Activated CD4-positive, alpha-beta T cell treated with anti-CD3 and anti-CD28 coated beads, Interleukin-10, Interleukin-2, amounts not matched to agents 100 ng/mL and 50 ng/mL, durations not matched to agents 16 hours and 8 hours (primary cell): ENCODE measurements around the gene EFCAB3.
"Not testable (repeated sequence)": the region's sequence is repeated elsewhere in the genome, so short reads cannot be mapped to it uniquely, and the experiment has no call there.

ENCODE experiments used
- DNase-seq: peaks from one replicate; pipeline ENCODE4 v3.0.0-alpha.2; 2020

Gene EFCAB3

DNA sequence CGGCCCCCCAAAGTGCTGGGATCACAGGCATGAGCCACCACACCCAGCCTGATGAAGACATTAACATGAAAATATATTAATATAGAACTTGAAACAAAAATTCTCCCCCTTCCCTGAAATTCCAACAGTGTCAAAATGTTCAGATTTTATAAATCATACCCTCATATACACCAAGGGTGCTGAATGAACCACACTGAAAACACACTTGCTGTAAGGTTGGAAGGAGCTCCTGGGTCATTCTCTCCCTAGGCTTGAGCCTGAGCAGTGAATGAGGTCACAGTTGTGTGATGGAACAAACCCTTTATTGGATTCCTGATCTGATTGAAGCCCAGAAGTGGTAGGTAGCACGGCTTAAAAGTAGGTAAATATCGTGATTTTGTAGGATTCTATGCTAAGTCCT is at the start of gene EFCAB3:
Gene EFCAB3 (plus strand): TSS at position 301 of the 400 bp plus-strand sequence. CDS start 2,427 bp downstream, outside the sequence.
- DNase-seq = no peak

DNA sequence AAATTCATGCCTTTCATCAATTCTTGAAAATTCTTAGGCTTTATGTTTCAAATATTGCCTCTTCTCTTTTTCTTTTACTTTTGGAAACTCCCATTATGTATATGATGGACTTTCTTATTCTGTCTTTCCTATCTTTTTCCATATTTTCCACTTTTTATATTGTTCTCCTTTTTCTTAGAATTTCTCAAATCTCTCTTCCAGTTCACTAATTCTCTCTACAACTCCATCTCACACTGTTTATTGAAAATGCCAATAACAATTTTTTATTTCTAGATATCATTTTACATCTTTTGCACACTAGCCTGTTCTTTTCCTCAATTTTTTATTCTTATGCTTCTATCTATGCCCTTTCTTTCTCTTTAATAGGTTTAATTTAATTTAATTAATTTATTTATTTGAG is 43.8 kb upstream of the EFCAB3 start:
- DNase-seq = no peak

DNA sequence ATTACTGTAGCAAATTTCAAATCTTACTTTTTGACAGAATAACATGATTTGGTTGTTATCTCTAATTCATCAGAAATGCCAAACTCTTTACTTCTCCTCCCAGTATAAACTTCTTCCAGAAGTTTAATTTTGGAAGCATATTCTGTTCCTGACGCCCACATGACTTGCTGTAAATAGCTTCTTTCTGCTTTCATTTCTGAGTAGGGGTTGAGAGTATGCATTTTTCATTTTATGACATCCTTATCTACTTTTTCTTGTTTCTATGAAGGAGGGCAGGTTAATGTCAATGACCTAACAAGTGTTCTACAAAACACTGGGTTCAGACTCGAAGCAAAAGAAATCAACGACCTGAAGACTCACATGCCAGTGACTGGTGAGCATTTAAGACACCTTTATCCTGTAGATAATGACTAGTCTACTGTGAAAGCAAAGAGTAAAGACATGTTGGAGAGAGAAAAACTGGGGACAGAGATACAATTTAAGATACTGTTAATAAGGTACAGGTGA is 36.5 kb upstream of the EFCAB3 start:
- DNase-seq = no peak

DNA sequence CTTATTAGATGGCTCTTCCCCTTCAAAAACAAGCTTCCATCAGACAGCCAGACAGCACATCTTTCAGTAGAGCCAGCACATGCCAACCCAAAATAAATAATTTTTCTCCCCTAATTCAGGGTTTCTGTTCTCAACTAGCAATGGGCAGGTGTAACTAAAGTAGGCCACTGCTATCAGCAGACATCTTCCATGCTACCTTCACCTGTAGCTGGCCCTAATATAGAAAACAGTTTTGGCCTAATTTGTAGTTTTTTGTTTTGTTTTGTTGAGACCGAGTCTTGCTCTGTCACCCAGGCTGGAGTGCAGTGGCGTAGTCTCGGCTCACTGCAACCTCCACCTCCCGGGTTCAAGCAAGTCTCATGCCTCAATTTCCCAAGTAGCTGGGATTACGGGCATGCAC is 29.2 kb upstream of the EFCAB3 start:
- no peak for DNase-seq

DNA sequence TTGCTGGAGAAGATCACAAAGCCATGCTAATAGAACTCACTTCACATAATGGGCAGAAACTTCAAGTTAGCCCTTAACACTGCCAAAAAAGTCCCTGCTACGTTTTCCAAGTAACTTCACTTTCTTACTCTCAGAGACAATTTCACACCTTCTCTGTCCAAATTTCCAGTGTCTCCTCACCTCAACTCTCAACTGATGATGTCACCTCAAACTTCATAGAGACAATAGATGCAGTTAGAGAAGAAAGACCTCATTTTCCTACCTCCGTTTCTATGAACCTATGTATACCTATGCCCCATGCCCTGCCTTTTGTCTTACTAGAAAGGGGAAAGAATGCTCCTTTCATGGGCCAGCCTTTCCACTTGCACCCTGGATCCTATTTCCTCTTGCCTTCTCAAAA is 14.2 kb upstream of the EFCAB3 start:
- no peak for DNase-seq

DNA sequence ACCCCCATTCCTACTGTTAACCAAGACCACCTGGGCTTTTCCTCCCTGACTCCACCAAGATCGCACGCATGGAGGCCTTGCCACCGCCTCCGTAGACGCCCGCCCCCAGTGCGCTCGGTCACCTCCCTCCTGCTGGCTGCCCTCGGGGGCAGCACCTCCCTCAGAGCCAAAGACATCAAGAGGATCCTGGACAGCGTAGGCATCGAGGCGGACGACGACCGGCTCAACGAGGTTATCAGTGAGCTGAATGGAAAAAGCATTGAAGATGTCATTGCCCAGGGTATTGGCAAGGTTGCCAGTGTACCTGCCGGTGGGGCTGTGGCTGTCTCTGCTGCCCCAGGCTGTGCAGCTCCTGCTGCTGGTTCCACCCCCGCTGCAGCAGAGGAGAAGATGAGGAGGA is 1.2 kb downstream of the EFCAB3 start:
- no peak for DNase-seq

DNA sequence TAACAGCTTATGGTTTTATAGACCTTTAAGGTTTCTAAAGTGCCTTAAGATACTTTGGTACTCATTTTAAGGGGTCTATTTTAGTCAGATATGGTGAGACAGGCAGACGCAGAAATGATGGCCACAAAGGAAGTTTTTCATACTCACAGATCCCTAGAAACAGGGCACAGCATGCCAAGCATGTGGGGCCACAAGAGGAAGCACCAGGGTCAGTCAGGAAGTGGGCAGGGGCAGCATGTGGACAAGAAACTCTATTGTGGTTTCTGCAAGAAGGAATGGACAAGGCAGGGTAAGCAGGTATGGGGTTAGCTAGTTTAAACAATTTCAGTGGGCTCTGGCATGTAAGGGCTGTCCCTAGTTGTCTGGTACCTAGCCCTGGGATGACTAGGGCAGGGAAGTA is 8.5 kb downstream of the EFCAB3 start:
- DNase-seq = no peak

DNA sequence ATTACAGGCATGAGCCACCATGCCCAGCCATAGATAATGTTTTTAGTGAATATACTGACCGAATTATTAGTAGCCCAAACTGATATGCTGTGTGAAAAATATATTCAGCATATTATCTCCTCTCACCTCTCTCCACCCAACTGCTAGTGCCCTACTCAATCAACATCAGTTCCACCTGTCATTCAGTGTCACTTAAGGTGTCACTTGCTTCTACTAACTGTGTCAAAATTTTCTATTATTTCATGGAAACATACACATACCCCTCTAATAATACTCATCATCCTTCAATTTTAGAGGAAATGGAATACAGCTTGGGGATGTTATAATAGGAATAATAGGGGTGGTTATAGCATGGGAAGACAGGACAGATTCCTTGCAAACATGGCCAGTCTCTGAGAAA is 12.6 kb downstream of the EFCAB3 start:
- DNase-seq = no peak

DNA sequence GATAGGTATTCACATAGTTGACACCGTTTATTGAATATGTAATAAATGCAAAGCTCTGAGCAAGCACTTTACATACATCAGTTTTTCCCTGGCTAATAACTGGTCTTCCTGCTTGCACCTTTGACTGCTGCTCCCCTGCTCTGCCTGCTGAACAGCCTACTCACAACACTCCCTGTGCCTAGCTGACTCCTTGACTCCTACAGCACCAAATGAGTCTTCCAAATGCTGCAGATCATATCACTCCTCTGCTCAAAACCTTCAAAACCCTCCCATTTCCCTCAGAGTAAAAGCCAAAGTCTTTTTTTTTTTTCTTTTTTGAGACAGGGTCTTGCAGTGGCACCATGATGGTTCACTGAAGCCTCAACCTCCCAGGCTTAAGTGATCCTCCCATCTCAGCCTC is 18.5 kb downstream of the EFCAB3 start:
- no peak for DNase-seq

DNA sequence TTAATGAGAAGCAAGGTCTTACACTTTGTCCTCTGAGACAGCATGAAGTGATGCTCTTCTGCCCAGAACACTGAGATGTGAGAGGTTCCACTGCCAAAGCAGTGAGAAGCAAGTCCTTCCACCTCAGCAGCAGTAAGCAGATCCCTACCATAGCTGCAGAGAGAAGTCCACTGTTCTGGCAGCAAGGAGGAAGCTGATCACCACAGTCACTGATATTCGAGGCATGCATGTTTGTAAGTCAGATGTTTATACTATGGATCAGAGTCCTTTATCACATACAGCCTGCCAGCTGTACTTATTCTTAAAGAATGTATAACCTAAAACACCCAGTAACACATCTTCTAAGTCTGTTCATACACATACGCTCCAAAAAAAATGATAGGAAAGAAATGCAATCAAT is 25.1 kb downstream of the EFCAB3 start:
- no peak for DNase-seq

DNA sequence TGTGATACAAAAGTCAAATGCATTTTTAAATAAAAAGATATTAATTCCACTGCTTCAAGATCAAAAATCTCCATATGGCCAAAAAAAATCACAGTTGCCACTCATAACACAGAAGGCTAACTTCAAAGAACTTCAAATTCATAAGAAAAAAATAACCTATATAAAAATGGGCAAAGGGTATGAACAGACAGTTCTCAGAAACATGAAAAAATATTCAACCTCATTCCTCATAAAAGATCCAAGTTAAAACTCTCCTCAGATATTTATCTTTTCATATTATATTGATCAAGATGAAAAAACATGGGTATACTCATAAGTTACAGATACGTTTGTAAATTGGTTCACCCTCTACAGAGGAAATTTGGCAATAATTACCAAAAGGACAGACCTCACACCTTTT is 32.7 kb downstream of the EFCAB3 start:
- not testable (repeated sequence) for DNase-seq

DNA sequence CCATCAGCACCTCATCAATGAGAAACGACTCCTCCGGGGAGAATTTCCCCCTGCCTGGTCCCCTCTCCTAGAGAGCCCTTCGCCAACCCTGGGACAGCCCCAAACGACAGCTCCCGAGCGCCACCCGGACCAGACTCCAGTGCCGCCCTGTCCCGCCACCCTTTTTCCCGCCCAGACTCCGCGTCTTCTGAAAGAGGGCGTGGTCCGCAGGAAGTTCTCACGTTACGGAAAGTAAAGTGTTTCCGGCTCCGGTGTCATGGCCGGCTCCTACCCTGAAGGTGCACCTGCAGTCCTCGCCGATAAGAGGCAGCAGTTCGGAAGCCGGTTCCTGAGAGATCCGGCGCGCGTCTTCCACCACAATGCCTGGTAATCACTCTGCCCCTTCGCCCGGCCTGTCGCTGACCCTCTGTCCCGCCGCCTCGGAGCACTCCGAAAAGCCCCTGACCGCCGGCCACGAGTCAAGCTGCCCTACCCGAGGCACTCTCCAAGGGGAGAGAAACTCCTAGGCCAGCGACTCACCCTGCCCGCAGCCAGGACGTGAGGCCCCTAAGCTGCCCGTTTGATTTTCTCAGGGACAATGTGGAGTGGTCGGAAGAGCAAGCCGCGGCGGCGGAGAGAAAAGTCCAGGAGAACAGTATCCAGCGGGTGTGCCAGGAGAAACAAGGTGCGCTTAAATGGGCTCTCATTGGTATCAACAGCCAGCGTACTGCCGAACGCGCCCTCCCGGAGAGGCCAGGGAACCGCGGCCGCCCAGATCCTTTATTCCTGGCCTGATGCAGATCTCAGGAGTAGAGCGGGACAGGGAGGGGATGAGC is 43.5 kb downstream of the EFCAB3 start, which contains the start of gene METTL2A:
Gene METTL2A (plus strand): TSS at position 251 of the 815 bp plus-strand sequence. CDS start 6 bp downstream, at position 257.
- peak; percentile 95 for DNase-seq

DNA sequence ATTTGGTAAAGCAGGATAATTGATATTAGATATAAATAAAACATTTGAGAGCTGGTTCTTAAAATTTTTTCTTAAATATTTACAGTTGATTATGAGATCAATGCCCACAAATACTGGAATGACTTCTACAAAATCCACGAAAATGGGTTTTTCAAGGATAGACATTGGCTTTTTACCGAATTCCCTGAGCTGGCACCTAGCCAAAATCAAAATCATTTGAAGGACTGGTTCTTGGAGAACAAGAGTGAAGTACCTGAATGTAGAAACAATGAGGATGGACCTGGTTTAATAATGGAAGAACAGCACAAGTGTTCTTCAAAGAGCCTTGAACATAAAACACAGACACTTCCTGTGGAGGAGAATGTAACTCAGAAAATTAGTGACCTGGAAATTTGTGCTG is 45.9 kb downstream of the EFCAB3 start:
- DNase-seq = not testable (repeated sequence)

DNA sequence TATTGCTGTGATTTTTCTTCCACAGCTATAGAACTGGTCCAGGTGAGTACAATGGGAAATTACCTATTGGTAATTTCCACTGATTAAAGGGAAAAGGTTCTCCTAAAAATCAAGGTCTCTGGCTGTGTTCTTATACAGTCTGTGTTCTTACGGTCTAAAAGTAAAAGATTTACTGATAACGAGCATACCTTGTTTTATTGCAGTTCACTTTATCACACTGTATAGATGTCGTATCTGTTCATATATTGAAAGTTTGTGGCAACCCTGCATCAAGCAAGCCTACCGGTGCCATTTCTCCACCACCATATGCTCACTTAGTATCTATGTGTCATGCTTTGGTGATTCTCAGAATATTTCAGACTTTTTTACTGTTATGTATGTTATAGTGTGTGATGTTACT is 54.9 kb downstream of the EFCAB3 start:
- not testable (repeated sequence) for DNase-seq

DNA sequence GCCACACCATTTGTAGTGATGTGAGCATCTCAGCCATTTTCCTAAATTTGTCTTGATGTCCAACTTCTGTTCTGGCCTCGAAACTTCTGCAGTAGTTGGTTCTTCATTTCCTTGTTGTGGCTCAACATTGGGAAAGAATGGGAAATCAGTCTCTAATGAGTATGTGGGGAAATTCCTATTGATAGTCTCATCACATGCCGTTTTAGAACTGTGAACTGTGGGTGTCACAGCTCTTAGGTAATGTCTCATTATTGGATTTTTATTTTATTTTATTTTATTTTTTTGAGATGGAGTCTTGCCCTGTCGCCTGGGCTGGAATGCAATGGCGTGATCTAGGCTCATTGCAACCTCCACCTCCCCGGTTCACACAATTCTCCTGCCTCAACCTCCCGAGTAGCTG is 60.8 kb downstream of the EFCAB3 start:
- DNase-seq = not testable (repeated sequence)

DNA sequence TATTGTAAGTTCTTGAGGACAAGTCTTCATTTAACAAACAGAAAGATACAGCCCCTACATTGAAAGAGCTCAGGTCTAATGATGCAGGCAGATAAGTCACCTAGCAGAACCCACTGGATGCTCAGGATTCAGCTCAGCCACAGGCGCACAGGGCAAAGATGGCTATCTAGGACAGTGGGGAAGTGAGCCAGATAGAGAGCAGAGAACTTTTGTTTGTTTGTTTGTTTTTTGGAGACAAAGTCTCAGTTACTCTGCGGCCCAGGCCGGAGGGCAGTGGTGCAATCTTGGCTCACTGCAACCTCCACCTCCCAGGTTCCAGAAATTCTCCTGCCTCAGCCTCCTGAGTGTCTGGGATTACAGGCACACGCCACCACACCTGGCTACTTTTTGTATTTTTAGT is 63.7 kb downstream of the EFCAB3 start:
- no peak for DNase-seq

DNA sequence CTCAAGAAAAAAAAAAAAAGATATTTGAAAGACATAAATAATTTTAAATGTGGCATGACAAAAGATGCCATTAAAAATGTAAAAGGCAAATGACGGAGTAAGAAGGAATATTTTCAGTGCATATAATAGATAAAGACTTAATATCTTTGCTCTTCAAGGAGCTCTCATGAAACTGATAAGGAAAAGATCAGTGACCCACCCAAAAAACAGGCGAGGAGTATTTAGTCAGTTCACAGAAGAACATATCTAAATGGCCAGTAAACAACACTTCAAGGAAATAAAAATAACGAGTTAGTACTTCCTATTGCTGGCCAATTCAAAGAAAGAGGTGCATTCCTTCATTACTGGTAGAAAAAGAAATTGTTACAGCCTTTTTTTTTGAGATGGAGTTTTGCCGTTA is 65.4 kb downstream of the EFCAB3 start:
- DNase-seq = not testable (repeated sequence)

DNA sequence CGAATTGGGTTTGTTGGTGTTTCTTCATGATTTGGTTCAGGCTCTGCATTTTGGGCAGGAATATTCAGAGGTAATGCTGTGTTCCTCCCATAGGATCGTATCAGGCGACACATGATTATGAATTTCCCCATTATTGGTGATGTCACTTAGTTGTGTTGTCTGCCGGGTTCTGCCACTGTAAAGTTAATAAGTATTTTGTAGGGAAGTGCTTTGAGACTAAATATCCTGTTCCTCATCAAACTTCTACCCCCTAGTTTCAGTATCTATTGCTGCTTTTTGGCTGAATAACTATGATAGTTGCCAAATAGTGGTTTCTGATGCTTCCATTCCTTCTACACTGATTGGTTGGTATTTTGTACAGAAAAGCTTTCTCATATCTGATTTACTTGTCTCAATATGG is 71.8 kb downstream of the EFCAB3 start:
- DNase-seq = not testable (repeated sequence)

DNA sequence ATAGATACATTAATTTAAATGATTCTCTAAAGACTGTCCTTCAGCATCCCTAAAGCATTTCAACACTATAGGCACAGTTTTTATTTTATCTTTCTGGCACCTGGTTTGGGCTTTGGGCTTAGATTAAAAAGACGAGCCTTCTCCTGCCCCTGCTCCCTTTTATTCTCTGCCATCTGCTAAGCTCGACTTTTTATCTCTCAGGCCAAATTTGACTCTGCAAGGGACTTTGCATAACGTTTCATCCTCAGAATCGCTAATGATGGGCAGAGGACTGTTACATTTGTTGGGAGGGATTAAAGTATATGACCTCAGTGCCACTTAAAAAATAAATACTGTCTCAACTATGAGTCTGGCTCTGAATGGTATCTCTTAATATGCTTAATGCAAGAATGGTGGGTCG is 72.7 kb downstream of the EFCAB3 start:
- not testable (repeated sequence) for DNase-seq

DNA sequence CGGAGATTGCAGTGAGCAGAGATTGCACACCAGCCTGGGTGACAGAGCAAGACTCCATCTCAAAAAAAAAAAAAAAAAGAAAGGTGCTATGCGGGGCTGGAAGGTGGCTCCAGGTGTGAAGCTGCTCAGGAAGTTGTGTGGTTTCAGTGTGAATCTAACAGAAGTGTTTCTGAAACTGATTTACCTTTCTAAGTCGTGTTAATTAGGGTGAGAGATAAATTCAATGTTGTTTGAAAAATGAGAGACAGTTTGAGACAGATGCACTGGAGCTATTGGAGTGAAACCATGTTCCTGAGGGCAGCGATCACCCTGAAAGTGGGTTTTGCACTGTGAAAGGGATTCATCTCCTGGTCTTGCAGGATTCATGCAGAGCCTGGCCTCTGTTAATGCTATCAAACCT is 73.3 kb downstream of the EFCAB3 start:
- DNase-seq = peak; percentile 11

DNA sequence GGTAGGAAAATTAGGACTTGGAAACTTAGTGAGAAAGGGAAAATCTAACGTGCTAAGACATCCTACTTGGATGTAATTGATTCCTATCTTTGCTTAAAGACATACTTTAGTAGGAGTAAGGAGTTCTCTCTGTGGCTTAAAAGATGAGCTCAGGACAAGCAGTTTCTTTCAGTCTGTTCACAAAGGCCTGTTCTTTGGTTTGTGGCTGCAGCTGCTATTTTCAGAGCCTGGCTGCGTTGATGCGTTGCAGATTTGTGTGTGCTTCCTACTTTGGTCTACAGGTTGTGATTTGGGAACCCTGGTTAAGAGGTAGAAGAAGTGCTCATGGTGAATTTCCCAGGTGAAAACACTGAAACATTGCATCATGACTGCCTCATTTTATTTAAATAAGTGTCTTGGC is 73.8 kb downstream of the EFCAB3 start:
- not testable (repeated sequence) for DNase-seq

DNA sequence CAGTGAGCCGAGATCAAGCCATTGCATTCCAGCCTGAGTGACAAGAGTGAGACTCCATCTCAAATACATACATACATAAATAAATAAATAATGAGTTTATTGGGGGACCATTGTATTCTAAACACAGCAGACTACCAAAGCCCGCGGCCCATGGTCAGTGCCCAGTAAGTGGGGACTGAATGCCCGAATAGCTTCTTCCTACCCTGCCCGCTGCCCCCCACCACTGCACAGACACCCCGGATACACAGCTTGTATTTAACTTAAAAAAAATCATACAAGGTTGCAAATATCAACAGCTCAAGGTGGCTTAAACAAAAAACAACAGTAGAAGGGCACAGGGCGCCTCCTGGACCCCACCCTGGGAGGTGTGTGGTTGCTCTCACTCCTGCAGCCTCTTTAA is 75.7 kb downstream of the EFCAB3 start:
- DNase-seq = no peak

DNA sequence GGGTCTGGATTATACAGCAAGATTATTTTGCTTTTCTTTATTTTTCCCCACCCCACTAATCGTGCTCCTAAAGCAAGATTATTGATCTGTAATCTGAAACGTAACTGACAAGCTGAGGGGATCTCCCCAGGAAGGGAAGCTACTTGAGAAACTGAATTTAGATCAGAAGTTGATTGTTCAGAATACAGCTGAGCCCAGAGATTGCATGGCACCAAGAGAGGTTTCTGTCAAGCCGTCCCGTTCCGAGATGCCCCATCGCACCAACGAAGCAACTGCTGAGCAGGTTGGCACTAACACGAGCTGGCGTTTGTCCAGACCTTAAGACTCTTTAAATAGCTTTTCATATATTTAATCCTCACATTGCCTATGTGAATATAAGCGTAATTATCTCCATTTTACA is 78.1 kb downstream of the EFCAB3 start:
- not testable (repeated sequence) for DNase-seq

DNA sequence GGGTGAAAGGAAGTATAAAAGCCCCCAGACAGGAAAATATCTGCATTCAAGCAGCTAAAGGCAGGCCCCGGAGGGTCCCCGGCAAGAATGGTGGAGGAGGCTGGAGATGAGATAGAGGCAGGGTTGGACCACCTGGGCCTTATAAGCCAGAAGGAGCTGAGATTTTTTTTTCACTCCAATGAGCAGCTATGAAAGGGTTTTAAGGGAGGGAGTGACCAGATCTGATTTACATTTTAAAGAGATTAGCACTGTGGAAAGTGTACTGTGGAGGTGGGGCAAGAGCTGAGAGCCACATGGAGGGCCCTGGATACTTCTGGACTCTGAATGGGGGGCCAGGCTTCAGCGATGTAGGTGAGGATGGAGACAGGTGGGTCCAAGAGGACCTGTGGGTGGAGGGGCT is 84.1 kb downstream of the EFCAB3 start:
- not testable (repeated sequence) for DNase-seq

DNA sequence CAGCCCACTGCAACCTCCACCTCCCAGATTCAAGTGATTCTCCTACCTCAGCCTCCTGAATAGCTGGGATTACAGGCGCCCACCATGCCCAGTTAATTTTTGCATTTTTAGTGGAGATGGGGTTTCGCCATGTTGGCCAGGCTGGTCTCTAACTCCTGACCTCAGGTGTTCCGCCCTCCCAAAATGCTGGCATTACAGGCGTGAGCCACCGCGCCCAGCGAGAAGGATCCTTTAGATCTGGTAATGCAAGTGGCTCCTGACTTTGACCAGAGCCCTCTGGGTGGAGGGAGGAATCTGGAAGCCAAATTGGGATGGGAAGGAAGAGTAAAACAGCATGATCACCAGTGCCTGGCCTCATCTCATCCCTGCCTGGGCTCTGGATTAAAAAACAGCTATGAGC is 84.9 kb downstream of the EFCAB3 start:
- not testable (repeated sequence) for DNase-seq
